ENCODE data around the gene RESF1.
"Not testable (repeated sequence)": the region's sequence is repeated elsewhere in the genome, so short reads cannot be mapped to it uniquely, and the experiment has no call there.

The RESF1 gene, protein sequence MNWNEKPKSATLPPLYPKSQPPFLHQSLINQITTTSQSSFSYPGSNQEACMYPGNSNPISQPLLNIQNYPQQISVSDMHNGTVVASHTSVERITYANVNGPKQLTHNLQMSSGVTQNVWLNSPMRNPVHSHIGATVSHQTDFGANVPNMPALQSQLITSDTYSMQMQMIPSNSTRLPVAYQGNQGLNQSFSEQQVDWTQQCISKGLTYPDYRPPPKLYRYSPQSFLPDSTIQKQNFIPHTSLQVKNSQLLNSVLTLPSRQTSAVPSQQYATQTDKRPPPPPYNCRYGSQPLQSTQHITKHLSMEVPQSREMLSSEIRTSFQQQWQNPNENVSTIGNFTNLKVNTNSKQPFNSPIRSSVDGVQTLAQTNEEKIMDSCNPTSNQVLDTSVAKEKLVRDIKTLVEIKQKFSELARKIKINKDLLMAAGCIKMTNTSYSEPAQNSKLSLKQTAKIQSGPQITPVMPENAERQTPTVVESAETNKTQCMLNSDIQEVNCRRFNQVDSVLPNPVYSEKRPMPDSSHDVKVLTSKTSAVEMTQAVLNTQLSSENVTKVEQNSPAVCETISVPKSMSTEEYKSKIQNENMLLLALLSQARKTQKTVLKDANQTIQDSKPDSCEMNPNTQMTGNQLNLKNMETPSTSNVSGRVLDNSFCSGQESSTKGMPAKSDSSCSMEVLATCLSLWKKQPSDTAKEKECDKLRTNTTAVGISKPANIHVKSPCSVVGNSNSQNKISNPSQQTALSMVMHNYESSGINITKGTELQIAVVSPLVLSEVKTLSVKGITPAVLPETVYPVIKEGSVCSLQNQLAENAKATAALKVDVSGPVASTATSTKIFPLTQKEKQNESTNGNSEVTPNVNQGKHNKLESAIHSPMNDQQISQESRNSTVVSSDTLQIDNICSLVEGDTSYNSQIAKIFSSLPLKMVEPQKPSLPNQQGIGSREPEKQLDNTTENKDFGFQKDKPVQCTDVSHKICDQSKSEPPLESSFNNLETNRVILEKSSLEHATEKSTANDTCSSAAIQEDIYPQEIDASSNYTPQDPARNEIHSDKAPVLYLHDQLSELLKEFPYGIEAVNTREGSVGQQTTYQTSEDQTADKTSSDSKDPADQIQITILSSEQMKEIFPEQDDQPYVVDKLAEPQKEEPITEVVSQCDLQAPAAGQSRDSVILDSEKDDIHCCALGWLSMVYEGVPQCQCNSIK (N-terminal part only)

DNA sequence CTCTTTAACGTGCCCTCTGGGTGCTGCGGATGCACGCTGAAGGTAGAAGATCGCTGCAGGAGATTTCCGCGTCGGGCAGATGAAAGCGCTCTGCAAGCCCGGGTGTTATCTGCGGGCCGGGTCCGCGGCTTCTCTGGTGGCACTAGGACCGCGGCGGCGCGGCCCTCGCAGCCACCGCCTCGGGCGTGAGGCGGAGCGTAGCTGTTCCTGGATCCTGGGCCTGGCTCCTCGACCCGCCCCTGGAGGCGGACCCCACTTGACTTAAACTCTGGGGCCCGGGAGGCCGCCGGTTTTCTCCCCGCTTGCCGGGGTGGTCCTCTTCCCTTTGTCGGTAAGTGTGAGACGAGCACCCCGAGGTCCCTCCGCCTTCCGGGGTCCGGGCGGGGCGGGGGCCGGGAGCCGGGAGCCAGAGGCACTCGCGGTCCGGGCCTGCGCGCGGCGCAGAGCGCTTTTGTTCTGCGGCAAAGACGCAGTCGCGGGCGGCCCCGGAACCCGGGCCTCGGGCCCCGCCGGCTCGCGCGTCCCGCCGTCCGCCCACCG, at the start of gene RESF1:
Gene RESF1, plus strand, starts transcription at position 255 of the 540 bp plus-strand sequence. CDS start 21,541 bp downstream, outside the sequence.
- DNase-seq: peak; percentile 88

DNA sequence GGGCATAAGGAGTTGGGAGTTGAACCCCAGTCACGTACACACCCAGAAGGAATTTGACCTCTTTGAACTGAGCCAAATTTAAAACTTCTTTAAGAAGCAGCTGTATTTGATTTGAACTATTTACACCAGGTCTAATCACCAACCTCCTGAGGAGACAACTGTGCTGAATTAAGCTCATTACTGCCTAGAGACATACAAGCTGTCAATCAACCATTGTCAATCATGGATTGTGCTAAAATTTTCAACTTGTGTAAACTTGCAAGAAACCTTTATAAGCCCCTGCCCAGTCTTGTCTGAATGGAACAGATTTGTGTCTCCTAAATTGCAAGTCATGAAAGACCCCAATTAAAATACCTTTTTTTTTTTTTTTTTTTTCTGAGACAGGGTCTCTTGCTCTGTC, 44.3 kb upstream of the RESF1 start:
- no peak for DNase-seq

DNA sequence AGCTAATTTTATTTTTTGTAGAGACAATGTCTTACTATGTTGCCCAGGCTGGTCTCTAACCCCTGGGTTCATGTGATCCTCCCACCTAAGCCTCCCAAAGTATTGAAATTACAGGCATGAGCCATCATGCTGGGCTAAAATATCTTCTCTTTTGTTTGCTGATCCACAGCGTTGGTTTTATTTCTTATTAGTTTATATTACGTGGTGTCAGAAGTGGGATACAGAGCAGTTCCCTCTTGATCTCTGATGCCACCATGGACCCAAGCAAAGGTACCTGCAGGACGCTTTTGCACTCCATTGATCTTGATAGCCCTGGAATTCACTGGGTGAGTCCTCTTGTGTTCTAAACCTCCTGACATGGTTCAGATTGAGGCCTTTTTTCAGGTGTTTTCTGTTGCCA, 43.8 kb upstream of the RESF1 start:
- DNase-seq: no peak

DNA sequence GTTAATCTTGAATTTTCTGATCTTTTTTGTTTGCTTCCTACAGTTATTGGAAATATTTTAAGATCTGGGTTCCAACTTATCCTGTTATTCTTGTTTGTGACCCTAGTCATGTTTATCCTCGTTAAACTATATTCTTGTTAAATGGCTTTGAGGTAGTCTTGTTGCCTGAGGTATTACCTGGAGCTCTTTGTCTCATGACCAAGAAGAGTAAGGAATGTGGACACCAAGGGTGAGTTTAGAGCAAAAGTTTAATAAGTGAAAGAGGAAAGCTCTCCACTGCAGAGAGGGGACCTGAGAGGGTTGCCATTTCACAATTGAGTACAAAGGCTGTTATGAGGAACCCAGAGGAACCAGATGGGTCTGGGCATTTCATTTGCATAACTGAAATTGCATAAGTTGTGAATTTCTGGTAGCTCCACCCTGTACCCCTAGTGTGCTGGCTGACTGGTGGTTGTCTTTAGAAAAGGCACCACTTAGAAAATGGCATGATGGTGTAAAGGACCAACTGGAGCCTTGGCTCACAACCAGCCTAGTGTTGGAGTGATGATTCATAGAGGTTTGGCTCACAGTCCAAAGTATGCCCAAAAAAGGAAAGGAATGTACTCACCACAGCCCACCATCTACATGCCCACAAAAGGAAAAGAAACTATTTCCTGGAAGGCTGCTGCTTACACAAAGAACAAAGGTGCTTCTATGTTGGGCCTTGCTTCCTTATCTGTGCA, 36.7 kb upstream of the RESF1 start:
- DNase-seq: peak; percentile 14

DNA sequence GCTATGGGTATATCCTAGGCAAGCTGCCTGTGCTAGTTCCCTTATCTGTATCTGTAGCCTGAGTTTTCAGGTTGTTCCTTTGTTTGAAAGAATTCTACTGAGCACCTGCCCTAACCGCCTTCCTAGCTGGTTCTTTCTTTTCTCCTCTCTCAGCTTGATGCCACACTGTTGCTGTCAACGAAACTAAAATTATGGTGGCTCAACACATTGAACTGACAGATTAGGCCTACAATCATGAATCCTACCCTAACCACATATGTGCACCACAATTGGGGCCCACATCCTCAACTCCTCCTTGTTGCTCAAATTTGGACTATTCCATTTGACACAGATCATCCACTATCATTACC, 36.2 kb upstream of the RESF1 start:
- DNase-seq: no peak

DNA sequence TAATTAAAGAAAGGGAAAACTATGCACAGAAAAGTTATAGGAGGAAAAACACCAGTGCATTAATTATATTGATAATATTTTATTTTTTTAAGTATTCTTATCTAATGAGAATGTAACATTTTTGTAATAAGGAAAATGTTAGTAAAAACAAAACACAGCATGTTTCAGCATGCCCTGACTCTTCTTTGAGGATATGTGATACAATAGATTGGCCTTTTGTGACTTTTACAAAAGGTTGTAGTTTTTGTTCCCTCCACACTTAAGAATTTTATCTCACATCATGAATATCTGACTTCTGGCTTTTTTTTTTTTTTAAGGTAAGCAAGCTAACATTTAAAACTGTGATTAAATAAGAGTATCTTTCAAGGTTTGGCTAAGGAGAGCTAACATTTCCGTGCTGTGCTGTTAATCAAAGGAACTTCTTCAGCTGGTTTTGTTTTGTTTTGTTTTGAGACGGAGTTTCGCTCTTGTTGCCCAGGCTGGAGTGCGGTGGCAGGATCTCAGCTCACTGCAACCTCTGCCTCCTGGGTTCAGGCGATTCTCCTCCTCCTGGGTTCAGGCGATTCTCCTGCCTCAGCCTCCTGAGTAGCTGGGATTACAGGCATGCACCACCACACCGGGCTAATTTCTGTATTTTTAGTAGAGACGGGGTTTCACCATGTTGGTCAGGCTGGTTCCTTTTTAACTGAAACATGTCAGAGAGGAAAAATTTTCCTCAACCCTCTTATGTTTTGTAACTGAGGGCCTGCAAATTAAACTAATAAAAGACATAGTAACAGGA, 30.8 kb upstream of the RESF1 start:
- DNase-seq: no peak

DNA sequence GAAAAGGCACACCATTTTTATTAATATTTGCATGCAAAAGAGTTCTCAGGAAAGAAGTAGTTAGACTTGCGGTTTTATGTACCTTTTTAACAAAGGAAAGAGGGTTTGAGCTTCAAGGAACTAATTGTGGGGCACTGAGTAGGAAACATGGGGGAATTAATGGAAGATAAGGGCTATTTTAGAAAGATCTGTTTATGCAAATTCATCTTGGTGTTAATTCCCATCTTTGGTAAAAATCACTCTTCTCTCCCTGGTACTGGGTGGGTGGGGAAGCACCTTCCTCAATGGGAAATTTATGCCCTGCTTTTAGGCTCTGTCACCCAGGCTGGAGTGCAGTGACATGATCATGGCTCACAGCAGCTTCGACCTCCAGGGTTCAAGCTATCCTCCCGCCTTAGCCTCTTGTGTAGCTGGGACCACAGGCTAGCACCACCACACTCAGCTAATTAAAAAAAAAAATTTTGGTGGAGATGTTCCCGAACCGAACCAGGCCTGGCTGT, 30.1 kb upstream of the RESF1 start:
- DNase-seq: peak; percentile 10

DNA sequence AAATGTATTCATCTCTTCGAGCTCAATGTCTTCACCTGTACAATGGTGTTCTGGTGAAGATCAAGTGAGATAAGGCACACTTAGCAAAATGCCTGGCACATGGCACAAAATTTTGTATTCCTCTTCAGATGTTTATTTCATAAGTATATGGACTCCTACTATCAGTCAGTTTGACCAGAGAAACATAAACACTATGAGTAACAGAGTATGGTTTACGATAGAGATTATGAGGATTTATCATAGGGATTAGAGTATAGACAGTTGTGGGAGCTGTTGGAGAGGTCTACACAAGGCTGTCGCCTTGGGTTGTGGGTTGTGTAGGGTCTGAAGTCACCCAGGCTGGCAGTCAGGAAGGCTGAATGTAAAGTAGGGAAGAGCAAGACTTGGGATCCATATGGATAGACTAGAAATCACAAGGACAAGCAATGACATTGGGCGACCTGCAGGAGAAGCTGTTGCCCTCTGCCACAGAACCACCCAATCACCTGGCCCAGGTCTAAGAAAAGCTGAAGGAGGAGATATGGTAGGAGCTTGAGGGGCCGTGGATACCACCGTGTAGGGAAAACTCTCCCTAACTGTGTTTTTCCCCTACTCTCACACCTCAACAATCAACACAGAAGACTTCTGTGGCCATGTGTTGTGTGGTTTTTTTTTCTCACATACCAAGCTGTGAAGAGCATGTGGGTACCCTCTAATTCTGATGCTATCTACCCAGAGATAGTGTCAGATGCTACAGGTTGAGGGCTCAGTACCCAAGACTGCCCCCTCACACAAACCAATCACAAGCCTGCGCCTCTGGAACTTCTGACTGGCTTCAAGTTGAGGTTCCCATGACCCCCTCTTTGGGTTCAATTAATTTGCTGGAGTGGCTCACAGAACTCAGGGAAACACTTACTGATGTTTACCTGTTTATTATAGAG, 27.2 kb upstream of the RESF1 start:
- DNase-seq: no peak

DNA sequence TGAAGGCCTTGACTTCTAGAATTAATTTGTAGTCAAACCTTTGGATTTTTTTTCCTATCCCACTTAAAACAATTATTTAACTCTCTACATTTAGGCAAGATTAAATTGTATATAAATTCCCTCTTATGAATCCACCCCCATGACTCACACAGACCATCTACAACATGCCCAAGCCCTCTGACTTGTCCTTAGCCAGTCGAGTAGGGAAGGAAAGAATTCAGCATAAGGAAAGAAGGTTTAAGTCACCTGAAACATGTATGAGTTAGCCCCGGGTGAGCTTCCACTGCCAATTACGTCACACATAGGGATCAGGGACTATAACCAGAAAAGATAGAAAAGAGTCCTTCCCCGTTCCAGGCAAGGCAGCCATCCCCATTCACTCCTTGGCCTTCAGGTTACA, 14.9 kb upstream of the RESF1 start:
- DNase-seq: no peak

DNA sequence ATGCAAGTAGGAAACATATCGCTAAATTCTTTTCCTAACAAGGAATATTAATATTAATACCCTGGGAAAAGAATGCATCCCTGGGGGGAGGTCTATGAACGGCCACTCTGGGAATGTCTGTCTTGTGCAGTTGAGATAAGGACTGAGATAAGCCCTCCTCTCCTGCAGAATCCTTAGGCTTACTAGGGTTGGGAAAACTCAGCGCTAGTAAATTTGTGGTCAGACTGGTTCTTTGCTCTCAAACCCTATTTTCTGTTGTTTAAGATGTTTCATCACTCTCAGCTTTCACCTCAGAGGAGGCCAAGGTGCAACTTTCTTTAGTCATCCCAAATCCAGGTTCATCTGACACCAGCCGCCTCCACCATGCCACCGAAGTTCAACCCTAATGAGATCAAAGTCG, 11.2 kb upstream of the RESF1 start:
- DNase-seq: no peak

DNA sequence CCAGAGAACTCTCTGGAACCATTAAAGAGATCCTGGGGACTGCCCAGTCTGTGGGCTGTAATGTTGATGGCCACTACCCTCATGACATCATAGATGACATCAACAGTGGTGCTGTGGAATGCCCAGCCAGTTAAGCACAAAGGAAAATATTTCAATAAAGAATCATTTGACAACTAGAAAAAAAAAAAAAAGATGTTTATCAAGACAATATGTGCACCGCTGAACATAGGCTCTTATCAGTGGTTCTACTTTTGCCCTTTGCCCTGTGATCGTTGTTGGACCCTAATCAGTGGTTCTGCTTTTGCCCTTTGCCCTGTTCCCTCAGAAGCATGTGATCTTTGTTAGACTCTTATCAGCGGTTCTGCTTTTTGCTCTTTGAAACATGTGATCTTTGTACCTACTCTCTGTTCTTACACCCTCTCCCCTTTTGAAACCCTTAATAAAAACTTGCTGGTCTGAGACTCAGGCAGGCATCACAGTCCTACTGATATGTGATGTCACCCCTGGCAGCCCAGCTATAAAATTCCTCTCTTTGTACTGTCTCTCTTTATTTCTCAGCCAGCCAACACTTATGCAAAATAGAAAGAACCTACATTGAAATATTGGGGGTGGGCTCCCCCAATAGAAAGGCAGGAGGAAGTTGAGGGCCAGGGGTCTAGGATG, 10.4 kb upstream of the RESF1 start:
- DNase-seq: not testable (repeated sequence)

DNA sequence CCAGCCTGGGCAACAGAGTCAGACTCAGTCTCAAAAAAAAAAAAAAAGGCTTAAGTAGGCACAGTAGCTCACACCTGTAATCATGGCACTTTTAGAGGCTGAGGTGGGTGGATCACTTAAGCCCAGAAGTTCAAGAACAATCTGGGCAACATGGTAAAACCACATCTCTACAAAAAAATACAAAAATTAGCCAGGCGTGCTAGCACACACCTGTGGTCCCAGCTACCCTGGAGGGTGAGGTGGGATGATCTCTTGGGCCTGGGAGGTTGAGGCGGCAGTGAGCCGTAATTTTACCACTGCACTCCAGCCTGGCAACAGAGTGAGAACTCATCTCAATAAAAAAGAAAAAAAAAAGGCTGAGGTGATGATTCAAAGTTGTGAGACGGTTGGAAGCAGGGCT, 9.1 kb upstream of the RESF1 start:
- DNase-seq: no peak

DNA sequence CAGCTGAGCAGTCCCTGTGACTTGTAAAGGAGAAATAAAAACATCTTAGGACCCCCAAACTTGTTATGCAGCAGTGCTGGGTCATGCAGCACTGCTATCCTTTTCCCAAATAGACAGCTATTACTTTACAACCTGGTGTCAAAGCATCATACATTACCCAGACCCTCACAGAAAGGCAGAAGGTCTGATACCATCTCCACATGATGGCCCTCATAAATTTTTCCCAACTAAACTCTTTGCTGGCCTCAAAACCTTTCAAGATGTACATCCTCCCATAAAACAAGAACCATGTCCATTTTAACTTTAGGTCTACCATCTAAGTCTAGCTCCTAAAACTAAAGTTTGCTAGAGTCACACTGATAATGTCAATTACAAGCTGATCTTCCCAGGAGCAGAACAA, 8.7 kb upstream of the RESF1 start:
- no peak for DNase-seq

DNA sequence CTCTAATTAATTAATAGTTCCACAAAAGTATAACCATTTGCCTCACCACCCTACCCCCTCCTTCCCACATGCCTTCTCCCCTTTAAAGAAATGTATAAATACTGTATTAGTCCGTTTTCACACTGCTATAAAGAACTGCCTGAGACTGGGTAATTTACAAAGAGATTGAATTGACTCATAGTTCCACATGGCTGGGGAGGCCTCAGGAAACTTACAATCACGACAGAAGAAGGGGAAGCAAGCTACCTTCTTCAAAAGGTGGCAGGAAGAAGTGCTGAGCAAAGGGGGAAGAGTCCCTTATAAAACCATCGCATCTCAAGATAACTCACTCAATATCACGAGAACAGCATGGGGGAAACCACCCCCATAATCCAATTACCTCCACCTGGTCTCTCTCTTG, 8.2 kb upstream of the RESF1 start:
- no peak for DNase-seq

DNA sequence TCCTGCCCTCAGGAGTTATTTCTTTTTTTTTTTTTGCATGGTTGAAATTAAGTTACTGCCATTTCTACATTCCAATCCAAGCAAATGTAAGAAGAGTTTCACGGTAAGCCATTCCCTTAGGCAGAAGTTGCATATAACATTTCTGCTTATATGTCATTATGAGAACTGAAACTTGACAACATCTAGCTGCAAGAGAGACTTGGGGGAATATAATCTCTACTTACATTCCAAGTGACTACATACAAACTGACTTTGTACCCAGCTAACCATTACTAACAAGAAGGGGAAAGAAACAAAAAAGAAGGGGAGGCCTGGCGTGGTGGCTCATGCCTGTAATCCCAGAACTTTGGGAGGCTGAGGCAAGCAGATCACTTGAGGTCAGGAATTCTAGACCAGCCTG, 7.3 kb upstream of the RESF1 start:
- DNase-seq: peak; percentile 25

DNA sequence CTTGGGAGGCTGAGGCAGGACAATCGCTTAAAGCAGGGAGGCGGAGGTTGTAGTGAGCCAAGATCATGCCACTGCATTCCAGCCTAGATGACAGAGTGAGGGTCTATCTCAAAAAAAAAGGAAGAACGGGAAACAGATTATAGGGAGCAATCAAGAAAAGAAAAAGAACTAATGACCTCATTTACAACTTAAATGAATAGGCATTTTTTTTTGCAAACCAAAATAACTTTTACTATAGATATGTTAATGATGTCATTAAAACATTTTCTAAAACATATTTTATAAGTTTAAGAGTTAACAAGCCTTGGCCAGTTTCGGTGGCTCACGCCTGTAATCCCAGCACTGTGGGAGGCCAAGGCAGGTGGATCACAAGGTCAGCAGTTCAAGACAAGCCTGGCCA, 6.8 kb upstream of the RESF1 start:
- no peak for DNase-seq

DNA sequence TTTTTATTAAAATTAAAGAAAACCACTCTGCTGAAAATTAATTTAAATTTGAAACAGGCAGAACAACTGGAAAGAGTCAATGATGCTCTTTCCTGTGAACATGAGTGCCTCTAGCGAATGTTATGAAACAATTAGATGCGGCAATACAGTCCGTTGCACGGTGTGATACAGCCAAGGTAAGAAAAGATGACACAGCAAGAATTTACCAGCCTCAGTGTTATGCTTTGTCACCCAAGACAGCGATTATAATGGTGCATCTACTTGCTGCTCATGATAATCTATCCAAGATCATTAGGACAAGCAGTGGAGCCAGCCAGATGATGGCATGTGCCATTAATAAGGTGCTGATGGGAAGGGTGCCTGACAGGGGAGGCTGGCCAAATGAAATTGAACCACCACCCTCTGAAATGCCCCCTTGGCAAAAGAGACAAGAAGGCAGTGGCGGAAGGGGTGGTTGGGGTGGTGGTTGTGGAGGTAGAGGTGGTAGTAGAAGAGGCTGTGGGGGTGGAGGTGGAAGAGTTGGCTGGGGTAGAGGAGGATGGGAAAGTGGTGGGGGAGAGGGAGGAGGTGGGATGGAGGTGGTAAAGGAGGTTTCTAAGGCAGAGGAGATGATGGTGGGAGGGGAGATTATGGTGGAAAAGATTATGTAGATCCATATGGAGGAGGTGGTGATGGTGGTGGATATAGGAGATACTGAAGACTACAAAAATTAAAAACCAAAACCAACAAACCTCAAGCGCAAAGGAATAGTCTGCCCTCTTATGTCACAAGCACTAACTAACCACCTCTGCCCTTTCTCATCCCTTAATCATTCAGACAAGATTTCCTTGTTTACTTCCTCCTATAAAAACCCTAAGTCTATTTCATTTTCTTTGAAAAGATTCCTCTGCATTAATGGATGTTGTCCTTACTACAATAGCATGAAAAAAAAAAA, 4.0 kb upstream of the RESF1 start:
- DNase-seq: peak; percentile 30

DNA sequence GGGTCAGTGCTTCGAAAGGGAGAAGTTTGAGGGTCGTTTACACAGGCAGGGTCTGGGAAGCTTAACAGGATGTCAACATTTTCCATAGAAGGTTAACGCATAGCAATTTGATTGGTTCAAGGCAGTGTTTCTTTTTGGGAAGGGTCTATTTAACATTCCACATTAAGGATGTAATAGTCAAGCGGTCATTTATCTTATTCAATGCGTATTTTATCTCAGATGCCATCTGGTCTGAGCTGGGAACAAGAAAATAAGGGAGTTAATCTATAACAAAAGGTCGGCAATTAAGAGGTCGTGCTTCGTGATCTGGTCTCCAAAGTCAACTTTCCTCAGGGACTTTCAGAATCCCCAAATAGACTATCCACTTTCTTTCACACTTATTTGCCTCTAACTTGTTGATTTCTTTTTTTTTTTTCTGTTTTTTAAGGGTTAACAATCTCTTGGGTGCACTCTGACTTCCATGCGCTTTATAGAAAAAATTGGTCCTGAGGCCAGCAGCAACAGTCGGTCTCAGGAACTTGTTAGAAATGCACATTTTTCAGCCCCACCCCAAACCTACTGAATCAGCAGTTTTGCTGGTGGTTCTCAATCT, 550 bp upstream of the RESF1 start:
- no peak for DNase-seq

All from inflammatory macrophage treated with lipopolysaccharide for 4 hours (primary cell).